Liver (tissue), 9 donors: ENCODE data around the gene SEZ6L. TPM values are rescaled to one million over a fixed set of nuclear protein-coding genes. Genes with fewer than 3 reads are reported as not detected.

Experiments used
- DNase-seq: peaks from one replicate; pipeline ENCODE4 v3.0.0-alpha.2; 2017; ENCODE audit warnings: low spot score
- H3K27ac ChIP-seq, 2 donors: one replicate each; pipeline ENCODE4 v1.7.0; 2013; ENCODE audit warnings: inconsistent platforms in 2 of 2, low read length in 2 of 2, control low read depth in 1 of 2, low read depth in 1 of 2, mild to moderate bottlenecking in 1 of 2
- H3K27me3 ChIP-seq, 4 donors: one replicate each; pipeline versions ENCODE4 v1.6.1 to v1.7.0; 2013; ENCODE audit warnings: low read length in 3 of 4, inconsistent platforms in 1 of 4, mild to moderate bottlenecking in 1 of 4, moderate library complexity in 1 of 4; ENCODE audit not compliant: control insufficient read depth in 4 of 4, insufficient read depth in 4 of 4
- H3K36me3 ChIP-seq, 4 donors: one replicate each; pipeline versions ENCODE4 v1.6.1 to v1.7.0; 2013; ENCODE audit warnings: low read length in 3 of 4, mild to moderate bottlenecking in 3 of 4, low read depth in 1 of 4, moderate library complexity in 1 of 4; ENCODE audit not compliant: control insufficient read depth in 4 of 4, insufficient read depth in 3 of 4
- H3K4me1 ChIP-seq, 4 donors: one replicate each; pipeline versions ENCODE4 v1.6.1 to v1.7.0; 2013; ENCODE audit warnings: low read length in 3 of 4, mild to moderate bottlenecking in 3 of 4, moderate library complexity in 1 of 4; ENCODE audit not compliant: control insufficient read depth in 4 of 4, insufficient read depth in 4 of 4
- H3K4me3 ChIP-seq, 3 donors: one replicate each; pipeline versions ENCODE4 v1.6.1 to v1.7.0; 2013; ENCODE audit warnings: low read length in 3 of 3, control low read depth in 1 of 3, low read depth in 1 of 3, mild to moderate bottlenecking in 1 of 3
- H3K9ac ChIP-seq, 2 donors: one replicate each; pipeline ENCODE4 v1.7.0; 2013; ENCODE audit warnings: low read length in 2 of 2, mild to moderate bottlenecking in 2 of 2, moderate library complexity in 2 of 2, control low read depth in 1 of 2, low read depth in 1 of 2
- H3K9me3 ChIP-seq, 4 donors: one replicate each; pipeline versions ENCODE4 v1.6.1 to v1.7.0; 2013; ENCODE audit warnings: low read length in 3 of 4; ENCODE audit not compliant: control insufficient read depth in 4 of 4
- ATF3 ChIP-seq: IDR thresholded peaks from 2 replicates; pipeline ENCODE4 v1.6.1; 2016; ENCODE audit warnings: antibody characterized with exemption
- CTCF ChIP-seq: fragments of 150-350 bp; IDR thresholded peaks from 2 replicates; pipeline ENCODE4 v1.5.1; 2017; ENCODE audit warnings: improper control_type of control experiment, low read depth, low read length; ENCODE audit not compliant: missing input control
- EGR1 ChIP-seq, 2 donors: IDR thresholded peaks; 2 replicates each; pipeline ENCODE4 v1.6.1; 2016 to 2018; ENCODE audit warnings: antibody characterized with exemption in 2 of 2, low read depth in 2 of 2
- FOXA1 ChIP-seq: IDR thresholded peaks from 2 replicates; pipeline ENCODE4 v1.6.1; 2016; ENCODE audit warnings: antibody characterized with exemption
- FOXA2 ChIP-seq: IDR thresholded peaks from 2 replicates; pipeline ENCODE4 v1.6.1; 2016; ENCODE audit warnings: antibody characterized with exemption
- GABPA ChIP-seq, 2 donors: IDR thresholded peaks in 1 of 2; conservative IDR thresholded peaks in 1 of 2; 2 replicates each; pipeline ENCODE4 v1.6.1; 2016; ENCODE audit warnings: antibody characterized with exemption in 2 of 2, mild to moderate bottlenecking in 1 of 2, moderate library complexity in 1 of 2
- HNF4A ChIP-seq, 2 donors: conservative IDR thresholded peaks; 2 replicates each; pipeline ENCODE4 v1.6.1; 2016; ENCODE audit warnings: antibody characterized with exemption in 2 of 2, mild to moderate bottlenecking in 2 of 2
- HNF4G ChIP-seq: IDR thresholded peaks from 2 replicates; pipeline ENCODE4 v1.6.1; 2016; ENCODE audit warnings: antibody characterized with exemption
- JUND ChIP-seq, 2 donors: IDR thresholded peaks; 2 replicates each; pipeline ENCODE4 v1.6.1; 2016; ENCODE audit warnings: antibody characterized with exemption in 2 of 2
- MAX ChIP-seq: IDR thresholded peaks from 2 replicates; pipeline ENCODE4 v1.6.1; 2016; ENCODE audit warnings: antibody characterized with exemption
- RAD21 ChIP-seq, 2 donors: IDR thresholded peaks; 2 replicates each; pipeline ENCODE4 v1.6.1; 2016; ENCODE audit warnings: antibody characterized with exemption in 2 of 2, mild to moderate bottlenecking in 2 of 2
- REST ChIP-seq: IDR thresholded peaks from 2 replicates; pipeline ENCODE4 v1.6.1; 2016; ENCODE audit warnings: antibody characterized with exemption, mild to moderate bottlenecking
- RXRA ChIP-seq, 2 donors: IDR thresholded peaks; 2 replicates each; pipeline ENCODE4 v1.6.1; 2017 to 2018; ENCODE audit warnings: antibody characterized with exemption in 2 of 2, mild to moderate bottlenecking in 1 of 2
- SP1 ChIP-seq: IDR thresholded peaks from 2 replicates; pipeline ENCODE4 v1.6.1; 2018; ENCODE audit warnings: antibody characterized with exemption, mild to moderate bottlenecking
- TAF1 ChIP-seq: conservative IDR thresholded peaks from 2 replicates; pipeline ENCODE4 v1.6.1; 2016; ENCODE audit warnings: antibody characterized with exemption, mild to moderate bottlenecking
- YY1 ChIP-seq: IDR thresholded peaks from 2 replicates; pipeline ENCODE4 v1.6.1; 2016; ENCODE audit warnings: antibody characterized with exemption, mild to moderate bottlenecking
- ZBTB33 ChIP-seq: IDR thresholded peaks from 2 replicates; pipeline ENCODE4 v1.6.1; 2016; ENCODE audit warnings: antibody characterized with exemption
- WGBS: extraction: QIAGEN DNeasy Blood & Tissue Kit; methylation state at CpG from one replicate; pipeline ENCODE4 v1.1.7; 2013; 5-methylcytosine and 5-hydroxymethylcytosine counted together
- polyA plus RNA-seq, 2 donors: library from polyadenylated mRNA; stranded (reverse) in 1 of 2; unstranded in 1 of 2; fragments of 200-250 nt in 1 of 2; fragments of >200 nt in 1 of 2; fragmentation: Nextera tagmentation in 1 of 2; extraction: Ambion mirVana in 1 of 2; gene quantifications; one replicate each; pipeline versions ENCODE4 v1.2.1 to v1.2.3, GENCODE V29; 2013 to 2015
- total RNA-seq, 2 donors: library from RNA; depleted of rRNA; stranded (reverse); fragments of >200 nt; gene quantifications; one replicate each; pipeline ENCODE4 v1.2.3, GENCODE V29; 2014
- donor health status: healthy.
- donor health status: healthy.
- donor health status: healthy.
- donor health status: healthy.
- donor health status: healthy.

The SEZ6L gene
- total and polyA plus RNA-seq, 4 donors, result under 0.01 to 0.70 (median 0.08) TPM; not detected in 1

GRCh38 chr22:26283330-26283729 lies 114.1 kb downstream of the SEZ6L start:
- Histone ChIP-seq H3K4me1 (no peaks in the 10 kb centered on the region), H3K27me3 (peaks cover 0 to 14% (median 4%) of the 10 kb centered on the region in 4 donors), H3K9ac (no peak overlapping the region), H3K27ac (no peak overlapping the region), H3K4me3 (no peak overlapping the region), H3K9me3 (no peaks in the 10 kb centered on the region), H3K36me3 (no peaks in the 10 kb centered on the region)
- WGBS, result 84% methylated on average over 2 of the region's 2 CpGs
- DNase-seq, result no peak
- no peak for TF ChIP-seq RAD21 (IDR thresholded peaks at IDR 0.05)
- no peak for TF ChIP-seq GABPA (IDR thresholded peaks at IDR 0.05 in 1 of 2, conservative IDR thresholded peaks at IDR 0.05 in 1 of 2)
- no peak for TF ChIP-seq SP1
- TF ChIP-seq RXRA (IDR thresholded peaks at IDR 0.05), result no peak
- no peak for TF ChIP-seq FOXA2
- no peak for TF ChIP-seq JUND (IDR thresholded peaks at IDR 0.05)
- no peak for TF ChIP-seq CTCF
- TF ChIP-seq FOXA1, result no peak
- TF ChIP-seq EGR1 (IDR thresholded peaks at IDR 0.05; ENCODE audit: low read depth in 2 of 2), result no peak

GRCh38 chr22:26285632-26286031 lies 116.4 kb downstream of the SEZ6L start:
- Histone ChIP-seq H3K9ac (no peak overlapping the region), H3K4me3 (no peak overlapping the region), H3K4me1 (no peaks in the 10 kb centered on the region), H3K36me3 (no peaks in the 10 kb centered on the region), H3K27ac (no peak overlapping the region), H3K9me3 (no peaks in the 10 kb centered on the region), H3K27me3 (peaks cover 0 to 14% (median 4%) of the 10 kb centered on the region in 4 donors)
- WGBS, result 28% methylated on average over 5 of the region's 5 CpGs
- TF ChIP-seq HNF4G (no peak), REST (no peak), MAX (no peak), TAF1 (no peak), JUND (IDR thresholded peaks at IDR 0.05) (no peak), ZBTB33 (no peak), FOXA1 (no peak), FOXA2 (no peak), EGR1 (IDR thresholded peaks at IDR 0.05; ENCODE audit: low read depth in 2 of 2) (no peak), HNF4A (conservative IDR thresholded peaks at IDR 0.05) (no peak), YY1 (no peak), ATF3 (no peak), RXRA (IDR thresholded peaks at IDR 0.05) (no peak), CTCF (no peak)
- no peak for DNase-seq
